ENCODE results near the gene ARRDC4. TPM values are rescaled to one million over a fixed set of nuclear protein-coding genes. Genes with fewer than 3 reads are reported as not detected.

The ARRDC4 gene
- total RNA-seq, 1 experiment from 2014 or later: 9.0 TPM

DNA sequence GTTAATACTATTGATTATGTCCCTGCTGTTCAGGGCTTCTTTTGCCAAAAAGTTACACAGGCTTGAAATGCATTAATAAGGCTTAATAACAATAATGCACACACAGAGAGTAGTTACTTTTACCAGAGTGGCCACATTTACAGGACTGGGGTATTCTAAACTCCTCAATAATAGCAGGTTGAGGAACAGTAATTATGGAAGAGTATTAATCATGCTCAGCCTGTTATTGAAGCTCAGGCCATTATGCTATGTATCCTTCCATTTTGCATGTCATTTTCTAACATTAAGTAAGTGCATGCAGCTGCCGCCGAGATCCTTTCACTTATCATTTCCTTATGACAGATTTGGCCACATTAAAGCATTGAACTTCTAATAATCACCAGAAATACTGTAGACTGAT is 5.7 kb downstream of the ARRDC4 start:
- TF ChIP-seq ESRRA (CRISPR knock-in tag; IDR thresholded peaks at IDR 0.05; ENCODE audit: borderline replicate concordance) (no peak), ZNF138 (CRISPR knock-in tag; conservative IDR thresholded peaks at IDR 0.05) (no peak)
- Mint-ChIP-seq H3K36me3 (peaks cover 15% of the 10 kb centered on the region), H3K9me3 (no peaks in the 10 kb centered on the region), H3K4me1 (peaks cover 11% of the 10 kb centered on the region), H3K27ac (no peak overlapping the region), H3K27me3 (ENCODE audit: low read depth) (peaks cover 5% of the 10 kb centered on the region), H3K4me3 (no peak overlapping the region)
- no peak for DNase-seq (ENCODE audit: low spot score)
- CTCF ChIA-PET: interaction anchor here (1.0 to 1.2 kb wide), 2 partner anchors 30 to 212 kb away, joined by 3 to 5 read pairs; no protein-coding TSS in a partner anchor
- ATAC-seq: no peak
- POLR2A ChIA-PET: no interaction called here

DNA sequence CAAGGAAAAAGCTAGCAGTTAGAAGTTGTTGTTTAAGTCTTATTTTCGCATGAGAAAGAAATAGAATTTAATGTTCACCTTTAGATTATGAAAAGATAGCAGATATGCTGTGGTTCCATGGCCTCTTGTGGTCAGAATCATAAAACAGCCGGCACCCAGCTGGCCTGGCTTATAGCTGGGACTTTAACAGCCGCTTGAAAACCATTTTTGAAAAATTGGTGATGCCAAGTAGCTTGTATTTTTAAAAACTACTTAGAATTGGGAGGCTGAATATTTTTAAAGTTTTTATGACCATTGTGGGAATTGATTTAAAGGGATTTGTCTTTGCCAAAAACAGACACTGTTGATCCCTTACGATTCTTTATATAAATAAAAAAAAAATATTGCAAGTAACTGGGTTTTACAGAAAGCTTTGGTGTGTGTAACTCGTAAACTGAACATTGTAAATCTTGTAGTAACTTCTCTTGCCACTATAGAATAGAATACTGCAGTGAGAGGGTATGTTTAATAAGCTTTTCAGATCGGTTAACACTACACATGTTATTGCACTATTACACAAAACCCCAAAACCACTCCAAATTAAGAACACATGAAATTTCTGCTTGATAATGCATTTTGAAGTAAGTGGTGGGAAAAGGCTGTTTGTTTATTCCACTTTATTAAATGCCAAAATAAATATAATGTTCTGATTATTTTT is 6.6 kb downstream of the ARRDC4 start:
- Mint-ChIP-seq H3K36me3 (peaks cover 23% of the 10 kb centered on the region), H3K9me3 (no peaks in the 10 kb centered on the region), H3K4me1 (peaks cover 4% of the 10 kb centered on the region; the same call in 1 of the 2 replicates), H3K4me3 (no peak overlapping the region), H3K27ac (no peak overlapping the region), H3K27me3 (ENCODE audit: low read depth) (no peaks in the 10 kb centered on the region)
- POLR2A ChIA-PET: no interaction called here
- CTCF ChIA-PET: interaction anchor here (1.0 to 1.3 kb wide), 3 partner anchors 29 to 211 kb away, joined by 3 to 5 read pairs (median 3); no protein-coding TSS in a partner anchor
- no peak for ATAC-seq
- TF ChIP-seq, protein P1, sequence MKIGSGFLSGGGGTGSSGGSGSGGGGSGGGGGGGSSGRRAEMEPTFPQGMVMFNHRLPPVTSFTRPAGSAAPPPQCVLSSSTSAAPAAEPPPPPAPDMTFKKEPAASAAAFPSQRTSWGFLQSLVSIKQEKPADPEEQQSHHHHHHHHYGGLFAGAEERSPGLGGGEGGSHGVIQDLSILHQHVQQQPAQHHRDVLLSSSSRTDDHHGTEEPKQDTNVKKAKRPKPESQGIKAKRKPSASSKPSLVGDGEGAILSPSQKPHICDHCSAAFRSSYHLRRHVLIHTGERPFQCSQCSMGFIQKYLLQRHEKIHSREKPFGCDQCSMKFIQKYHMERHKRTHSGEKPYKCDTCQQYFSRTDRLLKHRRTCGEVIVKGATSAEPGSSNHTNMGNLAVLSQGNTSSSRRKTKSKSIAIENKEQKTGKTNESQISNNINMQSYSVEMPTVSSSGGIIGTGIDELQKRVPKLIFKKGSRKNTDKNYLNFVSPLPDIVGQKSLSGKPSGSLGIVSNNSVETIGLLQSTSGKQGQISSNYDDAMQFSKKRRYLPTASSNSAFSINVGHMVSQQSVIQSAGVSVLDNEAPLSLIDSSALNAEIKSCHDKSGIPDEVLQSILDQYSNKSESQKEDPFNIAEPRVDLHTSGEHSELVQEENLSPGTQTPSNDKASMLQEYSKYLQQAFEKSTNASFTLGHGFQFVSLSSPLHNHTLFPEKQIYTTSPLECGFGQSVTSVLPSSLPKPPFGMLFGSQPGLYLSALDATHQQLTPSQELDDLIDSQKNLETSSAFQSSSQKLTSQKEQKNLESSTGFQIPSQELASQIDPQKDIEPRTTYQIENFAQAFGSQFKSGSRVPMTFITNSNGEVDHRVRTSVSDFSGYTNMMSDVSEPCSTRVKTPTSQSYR (CRISPR knock-in tag; IDR thresholded peaks at IDR 0.05): no peak
- TF ChIP-seq ZNF317 (CRISPR knock-in tag; IDR thresholded peaks at IDR 0.05; ENCODE audit: borderline replicate concordance, low read depth) (no peak), ZNF416 (CRISPR knock-in tag; IDR thresholded peaks at IDR 0.05) (no peak), CREB1 (CRISPR knock-in tag; IDR thresholded peaks at IDR 0.05) (no peak), PRRX2 (CRISPR knock-in tag; IDR thresholded peaks at IDR 0.05) (no peak), GABPB1 (CRISPR knock-in tag; IDR thresholded peaks at IDR 0.05) (no peak), GTF2I (CRISPR knock-in tag; conservative IDR thresholded peaks at IDR 0.05) (no peak), NFATC4 (CRISPR knock-in tag; IDR thresholded peaks at IDR 0.05) (no peak), NR2C2 (CRISPR knock-in tag; IDR thresholded peaks at IDR 0.05) (no peak), ESRRA (CRISPR knock-in tag; IDR thresholded peaks at IDR 0.05; ENCODE audit: borderline replicate concordance) (no peak), SMAD4 (CRISPR knock-in tag; IDR thresholded peaks at IDR 0.05) (no peak), ZBTB21 (CRISPR knock-in tag; IDR thresholded peaks at IDR 0.05; ENCODE audit: borderline replicate concordance) (no peak), ZNF219 (CRISPR knock-in tag; IDR thresholded peaks at IDR 0.05; ENCODE audit: borderline replicate concordance) (no peak), ZNF121 (CRISPR knock-in tag; IDR thresholded peaks at IDR 0.05) (no peak)
- TF ChIP-seq, protein P2, sequence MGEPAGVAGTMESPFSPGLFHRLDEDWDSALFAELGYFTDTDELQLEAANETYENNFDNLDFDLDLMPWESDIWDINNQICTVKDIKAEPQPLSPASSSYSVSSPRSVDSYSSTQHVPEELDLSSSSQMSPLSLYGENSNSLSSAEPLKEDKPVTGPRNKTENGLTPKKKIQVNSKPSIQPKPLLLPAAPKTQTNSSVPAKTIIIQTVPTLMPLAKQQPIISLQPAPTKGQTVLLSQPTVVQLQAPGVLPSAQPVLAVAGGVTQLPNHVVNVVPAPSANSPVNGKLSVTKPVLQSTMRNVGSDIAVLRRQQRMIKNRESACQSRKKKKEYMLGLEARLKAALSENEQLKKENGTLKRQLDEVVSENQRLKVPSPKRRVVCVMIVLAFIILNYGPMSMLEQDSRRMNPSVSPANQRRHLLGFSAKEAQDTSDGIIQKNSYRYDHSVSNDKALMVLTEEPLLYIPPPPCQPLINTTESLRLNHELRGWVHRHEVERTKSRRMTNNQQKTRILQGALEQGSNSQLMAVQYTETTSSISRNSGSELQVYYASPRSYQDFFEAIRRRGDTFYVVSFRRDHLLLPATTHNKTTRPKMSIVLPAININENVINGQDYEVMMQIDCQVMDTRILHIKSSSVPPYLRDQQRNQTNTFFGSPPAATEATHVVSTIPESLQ (CRISPR knock-in tag; IDR thresholded peaks at IDR 0.05): no peak
- TF ChIP-seq, protein P3, sequence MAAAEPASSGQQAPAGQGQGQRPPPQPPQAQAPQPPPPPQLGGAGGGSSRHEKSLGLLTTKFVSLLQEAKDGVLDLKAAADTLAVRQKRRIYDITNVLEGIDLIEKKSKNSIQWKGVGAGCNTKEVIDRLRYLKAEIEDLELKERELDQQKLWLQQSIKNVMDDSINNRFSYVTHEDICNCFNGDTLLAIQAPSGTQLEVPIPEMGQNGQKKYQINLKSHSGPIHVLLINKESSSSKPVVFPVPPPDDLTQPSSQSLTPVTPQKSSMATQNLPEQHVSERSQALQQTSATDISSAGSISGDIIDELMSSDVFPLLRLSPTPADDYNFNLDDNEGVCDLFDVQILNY (CRISPR knock-in tag; IDR thresholded peaks at IDR 0.05): no peak
- TF ChIP-seq, protein P4, sequence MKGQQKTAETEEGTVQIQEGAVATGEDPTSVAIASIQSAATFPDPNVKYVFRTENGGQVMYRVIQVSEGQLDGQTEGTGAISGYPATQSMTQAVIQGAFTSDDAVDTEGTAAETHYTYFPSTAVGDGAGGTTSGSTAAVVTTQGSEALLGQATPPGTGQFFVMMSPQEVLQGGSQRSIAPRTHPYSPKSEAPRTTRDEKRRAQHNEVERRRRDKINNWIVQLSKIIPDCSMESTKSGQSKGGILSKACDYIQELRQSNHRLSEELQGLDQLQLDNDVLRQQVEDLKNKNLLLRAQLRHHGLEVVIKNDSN (CRISPR knock-in tag; IDR thresholded peaks at IDR 0.05): no peak
- TF ChIP-seq, protein P5, sequence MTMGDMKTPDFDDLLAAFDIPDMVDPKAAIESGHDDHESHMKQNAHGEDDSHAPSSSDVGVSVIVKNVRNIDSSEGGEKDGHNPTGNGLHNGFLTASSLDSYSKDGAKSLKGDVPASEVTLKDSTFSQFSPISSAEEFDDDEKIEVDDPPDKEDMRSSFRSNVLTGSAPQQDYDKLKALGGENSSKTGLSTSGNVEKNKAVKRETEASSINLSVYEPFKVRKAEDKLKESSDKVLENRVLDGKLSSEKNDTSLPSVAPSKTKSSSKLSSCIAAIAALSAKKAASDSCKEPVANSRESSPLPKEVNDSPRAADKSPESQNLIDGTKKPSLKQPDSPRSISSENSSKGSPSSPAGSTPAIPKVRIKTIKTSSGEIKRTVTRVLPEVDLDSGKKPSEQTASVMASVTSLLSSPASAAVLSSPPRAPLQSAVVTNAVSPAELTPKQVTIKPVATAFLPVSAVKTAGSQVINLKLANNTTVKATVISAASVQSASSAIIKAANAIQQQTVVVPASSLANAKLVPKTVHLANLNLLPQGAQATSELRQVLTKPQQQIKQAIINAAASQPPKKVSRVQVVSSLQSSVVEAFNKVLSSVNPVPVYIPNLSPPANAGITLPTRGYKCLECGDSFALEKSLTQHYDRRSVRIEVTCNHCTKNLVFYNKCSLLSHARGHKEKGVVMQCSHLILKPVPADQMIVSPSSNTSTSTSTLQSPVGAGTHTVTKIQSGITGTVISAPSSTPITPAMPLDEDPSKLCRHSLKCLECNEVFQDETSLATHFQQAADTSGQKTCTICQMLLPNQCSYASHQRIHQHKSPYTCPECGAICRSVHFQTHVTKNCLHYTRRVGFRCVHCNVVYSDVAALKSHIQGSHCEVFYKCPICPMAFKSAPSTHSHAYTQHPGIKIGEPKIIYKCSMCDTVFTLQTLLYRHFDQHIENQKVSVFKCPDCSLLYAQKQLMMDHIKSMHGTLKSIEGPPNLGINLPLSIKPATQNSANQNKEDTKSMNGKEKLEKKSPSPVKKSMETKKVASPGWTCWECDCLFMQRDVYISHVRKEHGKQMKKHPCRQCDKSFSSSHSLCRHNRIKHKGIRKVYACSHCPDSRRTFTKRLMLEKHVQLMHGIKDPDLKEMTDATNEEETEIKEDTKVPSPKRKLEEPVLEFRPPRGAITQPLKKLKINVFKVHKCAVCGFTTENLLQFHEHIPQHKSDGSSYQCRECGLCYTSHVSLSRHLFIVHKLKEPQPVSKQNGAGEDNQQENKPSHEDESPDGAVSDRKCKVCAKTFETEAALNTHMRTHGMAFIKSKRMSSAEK (CRISPR knock-in tag; IDR thresholded peaks at IDR 0.05; ENCODE audit: borderline replicate concordance): no peak
- TF ChIP-seq, protein P6, sequence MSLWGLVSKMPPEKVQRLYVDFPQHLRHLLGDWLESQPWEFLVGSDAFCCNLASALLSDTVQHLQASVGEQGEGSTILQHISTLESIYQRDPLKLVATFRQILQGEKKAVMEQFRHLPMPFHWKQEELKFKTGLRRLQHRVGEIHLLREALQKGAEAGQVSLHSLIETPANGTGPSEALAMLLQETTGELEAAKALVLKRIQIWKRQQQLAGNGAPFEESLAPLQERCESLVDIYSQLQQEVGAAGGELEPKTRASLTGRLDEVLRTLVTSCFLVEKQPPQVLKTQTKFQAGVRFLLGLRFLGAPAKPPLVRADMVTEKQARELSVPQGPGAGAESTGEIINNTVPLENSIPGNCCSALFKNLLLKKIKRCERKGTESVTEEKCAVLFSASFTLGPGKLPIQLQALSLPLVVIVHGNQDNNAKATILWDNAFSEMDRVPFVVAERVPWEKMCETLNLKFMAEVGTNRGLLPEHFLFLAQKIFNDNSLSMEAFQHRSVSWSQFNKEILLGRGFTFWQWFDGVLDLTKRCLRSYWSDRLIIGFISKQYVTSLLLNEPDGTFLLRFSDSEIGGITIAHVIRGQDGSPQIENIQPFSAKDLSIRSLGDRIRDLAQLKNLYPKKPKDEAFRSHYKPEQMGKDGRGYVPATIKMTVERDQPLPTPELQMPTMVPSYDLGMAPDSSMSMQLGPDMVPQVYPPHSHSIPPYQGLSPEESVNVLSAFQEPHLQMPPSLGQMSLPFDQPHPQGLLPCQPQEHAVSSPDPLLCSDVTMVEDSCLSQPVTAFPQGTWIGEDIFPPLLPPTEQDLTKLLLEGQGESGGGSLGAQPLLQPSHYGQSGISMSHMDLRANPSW (CRISPR knock-in tag; conservative IDR thresholded peaks at IDR 0.05; ENCODE audit: low read depth): no peak
- no peak for DNase-seq (ENCODE audit: low spot score)
